HG03095 (cell line): ENCODE measurements around the gene LRRC74B.
"Not testable (repeated sequence)": the region's sequence is repeated elsewhere in the genome, so short reads cannot be mapped to it uniquely, and the experiment has no call there.

Experiments used
- ATAC-seq: cut with Tn5 transposase; IDR thresholded peaks from one replicate; pipeline ENCODE4 v1.9.1; 2021; ENCODE audit warnings: moderate library complexity; ENCODE audit not compliant: unreplicated experiment

The LRRC74B gene

DNA sequence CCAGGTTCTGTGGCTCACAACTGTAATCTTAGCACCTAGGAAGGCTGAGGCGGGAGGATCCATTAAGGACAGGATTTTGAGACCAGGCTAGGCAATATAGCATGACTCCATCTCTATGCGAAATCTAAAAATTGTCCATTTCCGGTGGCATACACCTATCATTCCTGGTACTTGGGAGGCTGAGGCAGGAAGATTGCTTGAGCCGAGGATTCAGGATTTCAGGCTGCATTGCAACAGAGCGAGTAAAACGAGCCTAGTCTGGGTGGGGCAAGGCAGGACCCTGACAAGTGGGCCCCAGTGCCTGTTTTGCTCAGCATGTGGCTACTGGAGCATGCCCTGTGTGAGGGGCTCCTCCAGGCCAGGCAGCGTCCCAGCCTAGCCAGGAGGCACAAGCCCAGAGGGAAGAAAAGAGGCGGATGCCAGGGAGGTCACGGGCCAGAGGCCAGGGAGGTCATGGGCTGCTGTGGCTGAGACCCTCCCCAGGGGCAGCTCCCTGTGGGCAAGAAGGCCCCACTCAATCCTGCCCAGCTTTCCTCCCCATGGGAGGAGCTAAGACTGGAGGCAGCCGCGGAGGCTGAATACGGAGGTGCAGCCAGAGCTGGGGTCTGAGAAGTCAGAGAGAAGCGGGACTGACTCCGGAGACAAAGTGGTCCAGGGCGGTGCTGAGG is 8.4 kb downstream of the LRRC74B start:
- no peak for ATAC-seq

DNA sequence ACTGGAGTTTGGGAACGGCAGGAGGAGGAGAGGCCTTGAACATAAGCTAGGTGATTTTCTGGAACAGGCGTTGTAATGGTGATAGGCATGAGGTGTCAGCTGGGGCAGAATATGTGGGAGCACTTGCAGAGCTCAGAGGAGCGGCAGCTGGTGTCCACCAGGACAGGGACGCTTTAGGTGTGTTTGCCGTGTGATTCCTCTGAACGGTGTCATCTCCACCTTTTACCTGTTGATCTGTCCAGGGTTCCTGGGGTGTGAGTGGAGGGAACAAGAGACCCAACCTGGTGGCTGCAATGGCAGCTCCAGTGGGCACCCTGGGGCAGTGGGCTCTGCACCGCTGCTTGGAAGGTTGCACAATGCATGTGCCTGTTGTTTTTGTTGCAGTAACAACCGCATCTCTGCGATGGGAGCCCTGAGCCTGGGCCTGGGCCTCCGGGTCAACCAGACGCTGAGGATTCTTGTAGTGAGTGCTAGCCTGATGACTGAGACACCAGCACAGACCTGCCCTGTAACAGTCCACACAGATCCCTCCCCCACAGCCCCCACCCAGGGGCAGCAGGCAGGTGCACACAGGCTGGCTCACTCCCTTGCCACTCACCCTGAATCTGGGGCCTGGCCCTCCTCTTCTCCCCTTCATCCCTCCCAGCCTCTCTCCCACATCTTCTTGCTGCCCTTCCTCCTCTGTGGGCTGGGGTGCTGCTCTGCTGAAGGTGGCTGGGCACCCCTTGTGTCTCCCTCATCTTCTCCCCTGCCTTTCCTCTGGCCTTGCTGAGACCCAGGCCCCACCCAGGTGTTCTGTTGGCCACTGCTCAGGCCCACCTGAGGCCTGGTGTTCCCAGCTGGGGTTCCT is 9.2 kb downstream of the LRRC74B start:
- ATAC-seq = no peak

GRCh38 chr22:21055564-21055834 is 9.8 kb downstream of the LRRC74B start:
- no peak for ATAC-seq

DNA sequence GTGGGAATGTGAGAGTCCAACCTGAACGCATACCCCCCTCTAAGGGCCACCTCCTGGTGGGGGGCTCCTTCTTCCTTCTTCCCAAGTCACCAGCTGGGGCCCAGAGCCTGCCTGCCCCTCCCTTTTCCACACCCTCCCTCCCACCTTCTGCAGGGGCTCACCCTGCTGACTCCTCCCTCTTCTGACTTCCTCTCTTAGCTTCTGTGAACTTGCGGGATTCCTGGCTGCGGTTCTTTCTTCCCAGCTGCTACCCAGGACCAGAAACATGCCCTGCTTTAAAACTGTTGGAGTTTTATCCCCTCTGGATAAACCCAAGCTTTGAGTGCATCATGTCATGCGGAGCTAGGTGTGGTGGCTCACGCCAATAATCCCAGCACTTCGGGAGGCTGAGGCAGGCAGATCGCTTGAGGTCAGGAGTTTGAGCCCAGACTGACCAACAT is 10.2 kb downstream of the LRRC74B start:
- ATAC-seq = no peak

GRCh38 chr22:21060363-21060762 is 14.6 kb downstream of the LRRC74B start:
- ATAC-seq = not testable (repeated sequence)

DNA sequence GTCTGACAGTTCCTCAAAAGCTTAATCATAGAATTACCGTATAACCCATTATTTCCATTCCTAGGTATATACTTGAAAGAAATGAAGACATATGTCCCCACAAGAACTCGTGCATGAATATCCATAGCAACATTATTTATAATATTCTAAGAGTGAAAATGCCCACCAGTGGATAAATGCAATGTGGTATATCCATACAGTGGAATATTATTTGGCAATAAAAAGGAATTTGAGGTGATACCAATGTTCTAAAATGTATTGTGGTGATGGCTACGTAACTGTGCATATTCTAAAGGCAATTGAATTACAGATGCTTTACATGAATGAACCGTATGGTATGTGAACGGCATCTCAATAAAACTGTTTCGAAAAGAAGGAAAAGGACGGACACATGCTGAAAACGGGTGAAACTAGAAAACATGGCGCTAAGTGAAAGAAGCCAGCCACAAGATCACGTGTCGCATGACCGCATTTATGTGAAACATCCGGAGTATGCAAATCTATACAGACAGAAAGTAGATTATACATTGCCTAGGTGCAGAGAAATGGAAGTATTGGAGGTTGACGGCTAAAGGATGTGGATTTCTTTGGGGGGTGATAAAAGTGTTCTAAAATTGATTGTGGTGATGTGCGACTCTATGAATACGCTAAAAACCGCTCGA is 16.0 kb downstream of the LRRC74B start:
- ATAC-seq = not testable (repeated sequence)

GRCh38 chr22:21064425-21064824 is 18.7 kb downstream of the LRRC74B start:
- ATAC-seq = not testable (repeated sequence)

DNA sequence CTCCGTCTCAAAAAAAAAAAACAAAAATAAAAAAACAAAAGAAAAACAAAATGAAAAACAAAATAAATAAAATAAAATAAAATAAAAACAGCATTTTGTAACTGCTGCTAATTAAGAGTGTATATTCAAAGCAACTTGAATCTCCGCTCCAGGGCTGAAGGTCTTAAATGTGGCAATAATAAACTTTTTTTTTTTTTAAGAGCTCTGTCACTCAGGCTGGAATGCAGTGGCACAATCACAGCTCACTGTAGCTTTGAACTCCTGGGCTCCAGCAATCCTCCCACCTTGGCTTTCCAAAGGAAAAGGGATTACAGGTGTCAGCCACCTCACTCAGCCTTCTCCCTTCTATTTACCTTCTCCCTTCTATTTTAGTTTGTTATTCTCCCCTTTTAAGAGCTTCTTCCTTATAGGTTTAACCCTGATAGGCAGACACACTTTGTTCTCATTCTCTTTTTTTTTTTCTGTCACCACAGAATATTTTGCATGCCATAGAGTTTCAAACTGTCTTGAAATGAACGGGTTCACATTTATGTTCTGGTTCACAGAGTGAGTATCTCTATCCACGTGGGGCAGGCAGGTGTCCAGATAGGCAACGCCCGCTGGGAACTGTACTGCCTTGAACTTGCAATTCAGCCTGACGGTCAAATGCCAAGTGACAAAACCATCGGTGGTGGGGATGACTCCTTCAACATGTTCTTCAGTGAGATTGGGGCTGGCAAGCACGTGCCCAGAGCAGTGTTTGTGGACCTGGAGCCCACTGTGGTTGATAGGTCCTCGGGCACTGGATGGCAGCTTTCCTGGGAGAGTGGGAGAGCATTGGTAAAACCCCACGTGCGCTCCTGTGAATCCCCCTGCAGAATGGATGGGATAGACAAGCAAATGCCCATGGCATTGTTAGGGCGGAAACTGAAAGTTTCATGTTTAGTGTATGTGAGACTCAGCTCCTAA is 19.4 kb downstream of the LRRC74B start:
- ATAC-seq = no peak

- ATAC-seq = no peak
Observed at GRCh38 chr22:21067075-21067900, 21.5 kb downstream of the LRRC74B start.

DNA sequence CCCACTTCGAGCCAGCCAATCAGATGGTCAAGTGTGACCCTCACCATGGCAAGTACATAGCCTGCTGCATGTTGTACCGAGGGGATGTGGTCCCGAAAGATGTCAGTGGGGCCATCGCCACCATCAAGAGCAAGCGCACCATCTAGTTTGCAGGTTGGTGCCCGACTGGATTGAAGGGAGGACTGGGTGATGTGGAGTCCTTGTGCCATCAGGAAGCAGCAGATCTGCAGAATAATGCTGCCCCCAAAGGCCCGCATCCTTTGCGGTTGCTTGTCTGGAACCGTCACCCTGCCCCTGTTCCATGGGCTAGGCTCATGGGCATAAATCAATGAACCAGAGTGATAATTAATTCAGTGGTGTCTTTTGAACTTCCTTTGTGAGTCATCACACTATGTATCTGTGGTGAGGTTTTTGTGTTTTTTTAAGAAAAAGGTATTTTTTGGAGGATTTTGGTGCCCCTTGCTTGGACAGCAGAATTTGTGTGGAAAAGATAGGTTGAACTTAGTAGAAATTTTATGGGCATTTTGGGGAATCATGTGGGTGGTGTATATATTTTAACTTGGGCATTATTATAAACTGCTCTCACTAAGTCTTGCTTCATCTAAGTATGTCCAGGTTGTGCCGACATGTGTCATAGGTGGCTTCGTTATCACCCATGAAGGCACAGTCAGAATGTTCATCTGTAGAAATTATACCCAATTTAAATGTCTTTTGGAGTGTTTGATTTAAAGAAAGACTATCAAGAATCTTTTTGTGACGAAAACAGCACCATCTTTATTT is 22.3 kb downstream of the LRRC74B start:
- no peak for ATAC-seq

DNA sequence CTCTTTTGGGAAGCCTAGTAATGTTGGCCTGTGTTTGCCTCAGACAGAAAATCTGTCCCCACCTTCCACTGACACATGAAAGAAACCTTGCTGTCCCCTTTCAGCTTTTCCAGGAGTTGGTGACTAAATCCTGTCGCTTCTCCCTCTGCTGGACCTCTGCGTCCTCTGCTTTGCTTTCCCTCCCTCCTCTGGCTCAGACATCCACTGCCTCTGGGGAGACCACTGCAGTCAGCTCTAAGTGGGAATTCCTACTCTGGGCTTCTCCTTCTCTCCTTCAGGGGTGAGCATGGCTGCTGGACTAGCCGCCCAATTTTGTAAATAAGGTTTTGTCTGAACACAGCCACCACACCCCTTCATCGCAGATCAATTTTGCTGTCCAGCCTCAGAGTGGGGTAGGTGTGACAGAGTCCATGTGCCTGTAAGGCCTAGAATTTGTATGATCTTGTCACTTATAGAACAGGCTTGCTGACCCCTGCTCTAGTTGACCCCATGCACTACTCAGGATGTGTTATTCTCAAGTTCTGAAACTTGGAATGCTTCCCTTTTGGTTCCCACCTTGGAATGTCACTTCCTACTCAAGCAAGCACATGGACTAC is 23.0 kb downstream of the LRRC74B start:
- ATAC-seq = no peak

- no peak for ATAC-seq
Observed at GRCh38 chr22:21069375-21069774, 23.6 kb downstream of the LRRC74B start.

GRCh38 chr22:21070690-21071615 is 25.2 kb downstream of the LRRC74B start:
- no peak for ATAC-seq

GRCh38 chr22:21071796-21072195 is 26.1 kb downstream of the LRRC74B start:
- ATAC-seq = not testable (repeated sequence)

DNA sequence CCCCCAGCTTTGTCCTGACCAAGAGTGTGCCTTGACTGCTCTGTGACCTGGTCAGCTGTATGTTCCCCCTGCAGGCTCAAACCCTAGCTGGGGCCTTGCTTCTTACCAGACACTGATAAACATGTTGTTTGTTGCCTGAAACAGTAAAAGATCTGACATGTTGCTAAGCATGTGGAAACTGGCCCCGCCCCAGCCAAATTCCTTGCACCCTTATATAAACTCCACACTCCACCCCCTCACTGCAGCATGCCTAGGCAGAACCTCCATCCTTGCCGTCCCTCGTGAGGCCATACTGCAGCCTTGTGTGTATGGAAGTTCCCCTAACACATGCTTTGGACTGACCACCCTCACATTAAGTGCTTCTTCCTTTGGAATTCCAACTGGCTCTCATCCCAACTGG is 27.3 kb downstream of the LRRC74B start:
- no peak for ATAC-seq

GRCh38 chr22:21073482-21073881 is 27.7 kb downstream of the LRRC74B start:
- no peak for ATAC-seq

DNA sequence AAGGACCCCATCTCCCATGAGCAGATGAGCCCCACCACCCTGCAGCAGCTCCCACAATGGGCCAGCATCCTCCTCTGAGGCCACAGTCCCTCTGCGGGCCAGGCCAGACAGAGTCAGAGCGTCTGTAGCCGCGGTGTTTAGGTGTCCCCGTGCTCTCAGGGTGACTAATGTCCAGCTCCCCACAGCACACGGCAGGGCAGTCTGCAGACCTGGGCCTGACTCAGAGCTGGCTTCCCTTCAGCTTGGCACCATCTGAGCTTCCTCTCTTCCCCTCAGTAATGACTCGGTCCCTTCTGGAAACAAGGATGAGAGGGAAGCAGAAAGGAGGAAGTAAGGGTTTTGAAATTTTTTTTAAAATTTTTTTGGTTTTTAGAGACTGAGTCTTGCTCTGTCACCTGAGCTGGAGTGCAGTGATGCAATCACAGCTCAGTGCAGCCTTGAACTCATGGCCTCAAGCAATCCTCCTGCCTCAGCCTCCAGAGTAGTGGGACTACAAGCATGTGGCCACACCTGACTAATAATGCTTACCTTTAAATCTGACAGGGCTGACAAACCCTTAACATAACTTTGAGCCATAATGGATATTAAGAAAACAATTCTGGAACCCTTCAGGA is 28.5 kb downstream of the LRRC74B start:
- no peak for ATAC-seq
